CD4-positive, alpha-beta memory T cell (primary cell): ENCODE measurements around the gene IGFALS. TPM values are rescaled to one million over a fixed set of nuclear protein-coding genes. Genes with fewer than 3 reads are reported as not detected.

Experiments used
- CTCF ChIA-PET: fragments of 350-600 bp; sonication (Branson Sonifier 250); formaldehyde crosslinking; loops from one replicate; lab custom pipeline; 2021; ENCODE audit warnings: inconsistent platforms; ENCODE audit not compliant: partially characterized antibody; lab: Charles Lee
- POLR2A ChIA-PET: fragments of 350-600 bp; sonication (Branson Sonifier 250); formaldehyde crosslinking; loops from one replicate; lab custom pipeline; 2021; ENCODE audit not compliant: partially characterized antibody; lab: Charles Lee
- DNase-seq, 5 donors: peaks; one replicate each; pipeline versions ENCODE4 v3.0.0 to v3.0.0-alpha.2; 2020 to 2022; ENCODE audit warnings: mixed read lengths in 1 of 5
- H3K27ac ChIP-seq: one replicate; pipeline ENCODE4 v1.7.0; 2013; ENCODE audit warnings: low read depth, low read length
- H3K27me3 ChIP-seq: 2 replicates; pipeline ENCODE4 v1.7.0; 2013; ENCODE audit warnings: mild to moderate bottlenecking, low read length, moderate library complexity; ENCODE audit not compliant: insufficient read depth
- H3K36me3 ChIP-seq: 2 replicates; pipeline ENCODE4 v1.7.0; 2013; ENCODE audit warnings: mild to moderate bottlenecking, low read length, moderate library complexity; ENCODE audit not compliant: insufficient read depth
- H3K4me1 ChIP-seq: 2 replicates; pipeline ENCODE4 v1.7.0; 2013; ENCODE audit warnings: mild to moderate bottlenecking, low read length, moderate library complexity; ENCODE audit not compliant: insufficient read depth
- H3K4me3 ChIP-seq, 2 donors: one replicate each; pipeline ENCODE4 v1.7.0; 2013; ENCODE audit warnings: low read length in 2 of 2, mild to moderate bottlenecking in 1 of 2
- H3K9me3 ChIP-seq, 2 donors: one replicate each; pipeline ENCODE4 v1.7.0; 2013; ENCODE audit warnings: low read length in 2 of 2, control low read depth in 1 of 2; ENCODE audit not compliant: control insufficient read depth in 1 of 2
- H3K27ac Mint-ChIP-seq, 7 donors: one replicate each; pipeline ENCODE4 v1.8.0; 2020 to 2021; ENCODE audit warnings: mixed read lengths in 7 of 7, mild to moderate bottlenecking in 6 of 7, inconsistent platforms in 3 of 7, moderate library complexity in 3 of 7
- H3K27me3 Mint-ChIP-seq, 2 donors: one replicate each; pipeline ENCODE4 v1.8.0; 2020 to 2021; ENCODE audit warnings: mixed read lengths in 2 of 2
- H3K36me3 Mint-ChIP-seq, 2 donors: one replicate each; pipeline ENCODE4 v1.8.0; 2020 to 2021; ENCODE audit warnings: mixed read lengths in 2 of 2, inconsistent platforms in 1 of 2, mild to moderate bottlenecking in 1 of 2
- H3K4me1 Mint-ChIP-seq, 4 donors: one replicate each; pipeline ENCODE4 v1.8.0; 2020 to 2021; ENCODE audit warnings: mixed read lengths in 4 of 4, mild to moderate bottlenecking in 1 of 4
- H3K4me3 Mint-ChIP-seq, 8 donors: one replicate each; pipeline ENCODE4 v1.8.0; 2020 to 2021; ENCODE audit warnings: mixed read lengths in 8 of 8, mild to moderate bottlenecking in 7 of 8, moderate library complexity in 6 of 8, inconsistent platforms in 3 of 8
- H3K9me3 Mint-ChIP-seq, 8 donors: one replicate each; pipeline ENCODE4 v1.8.0; 2020 to 2021; ENCODE audit warnings: mixed read lengths in 8 of 8, mild to moderate bottlenecking in 5 of 8, inconsistent platforms in 3 of 8, moderate library complexity in 1 of 8
- intact Hi-C: fragments of 100-400 bp; cut with micrococcal nuclease; formaldehyde crosslinking; loops from one replicate; pipeline ENCODE4 v1.15.1; 2023
- polyA plus RNA-seq, 2 donors: library from polyadenylated mRNA; unstranded; fragments of 300-500 nt; fragmentation: Illumina TruSeq; gene quantifications; one replicate each; pipeline ENCODE4 v1.2.3, GENCODE V29; 2021
- total RNA-seq, 2 experiments: library from RNA; stranded (reverse); gene quantifications; one replicate each; pipeline ENCODE4 v1.2.3, GENCODE V29; 2021

IGFALS gene
- total and polyA plus RNA-seq, 4 experiments from 2014 or later = 0.29 to 0.36 TPM; not detected in 2

- POLR2A ChIA-PET = interaction anchor here (0.6 kb wide), 1 partner anchor 53 kb away, joined by 3 read pairs; no protein-coding TSS in a partner anchor
- H3K27me3 ChIP-seq = no peaks in the 10 kb centered on the region
- no peak overlapping the region for H3K4me3 ChIP-seq
- intact Hi-C loops = no loop called here
- H3K27ac ChIP-seq = no peak overlapping the region
- no peaks in the 10 kb centered on the region for H3K9me3 Mint-ChIP-seq
- H3K27ac Mint-ChIP-seq = no peak overlapping the region
- peaks cover 27 to 52% of the 10 kb centered on the region in 2 donors for H3K36me3 Mint-ChIP-seq
- H3K36me3 ChIP-seq = peaks cover 61% of the 10 kb centered on the region
- DNase-seq = no peak
- H3K9me3 ChIP-seq = no peaks in the 10 kb centered on the region
- H3K4me1 ChIP-seq = no peaks in the 10 kb centered on the region
- H3K4me3 Mint-ChIP-seq = no peak overlapping the region
- CTCF ChIA-PET = no interaction called here
- H3K4me1 Mint-ChIP-seq = no peaks in the 10 kb centered on the region
- no peaks in the 10 kb centered on the region for H3K27me3 Mint-ChIP-seq
Observed at GRCh38 chr16:1747934-1748333, 45.6 kb downstream of the IGFALS start.

GRCh38 chr16:1746693-1747195 lies 46.8 kb downstream of the IGFALS start:
- intact Hi-C loops = no loop called here
- H3K36me3 Mint-ChIP-seq = peaks cover 24 to 45% of the 10 kb centered on the region in 2 donors

GRCh38 chr16:1745900-1746692 lies 47.4 kb downstream of the IGFALS start:
- DNase-seq = peak in 1 of 5 donors; percentile 9
- no peaks in the 10 kb centered on the region for H3K27me3 ChIP-seq
- no peak overlapping the region for H3K4me3 Mint-ChIP-seq
- no peaks in the 10 kb centered on the region for H3K4me1 Mint-ChIP-seq
- H3K4me3 ChIP-seq = no peak overlapping the region
- H3K36me3 Mint-ChIP-seq = peaks cover 19 to 40% of the 10 kb centered on the region in 2 donors
- peaks cover 48% of the 10 kb centered on the region for H3K36me3 ChIP-seq
- H3K9me3 Mint-ChIP-seq = no peaks in the 10 kb centered on the region
- H3K9me3 ChIP-seq = no peaks in the 10 kb centered on the region
- no peaks in the 10 kb centered on the region for H3K27me3 Mint-ChIP-seq
- CTCF ChIA-PET = no interaction called here
- POLR2A ChIA-PET = interaction anchor here (1.3 kb wide), 1 partner anchor 25 kb away, joined by 7 read pairs; the partner anchor contains the start of gene NME3
- H3K27ac Mint-ChIP-seq = peak overlapping the region in 1 of 7 donors; percentile 17
- no peaks in the 10 kb centered on the region for H3K4me1 ChIP-seq
- H3K27ac ChIP-seq = no peak overlapping the region
- intact Hi-C loops = no loop called here

More at GRCh38 chr16:1746693-1747195, 46.8 kb downstream of the IGFALS start:
- H3K4me1 ChIP-seq = no peaks in the 10 kb centered on the region
- ChIA-PET CTCF (no interaction called here), POLR2A (interaction anchor here (1.3 kb wide), 1 partner anchor 25 kb away, joined by 7 read pairs; the partner anchor contains the start of gene NME3)
- no peak overlapping the region for H3K27ac ChIP-seq
- H3K27ac Mint-ChIP-seq = no peak overlapping the region
- no peaks in the 10 kb centered on the region for H3K27me3 ChIP-seq
- peaks cover 53% of the 10 kb centered on the region for H3K36me3 ChIP-seq
- peak in 1 of 5 donors; percentile 35 for DNase-seq
- H3K9me3 Mint-ChIP-seq = no peaks in the 10 kb centered on the region
- no peak overlapping the region for H3K4me3 ChIP-seq
- no peaks in the 10 kb centered on the region for H3K27me3 Mint-ChIP-seq
- H3K4me1 Mint-ChIP-seq = no peaks in the 10 kb centered on the region
- no peaks in the 10 kb centered on the region for H3K9me3 ChIP-seq
- H3K4me3 Mint-ChIP-seq = no peak overlapping the region

GRCh38 chr16:1745181-1745899 lies 48.2 kb downstream of the IGFALS start:
- POLR2A ChIA-PET = interaction anchor here (1.3 kb wide), 1 partner anchor 26 kb away, joined by 7 read pairs; the partner anchor contains the start of gene NME3
- H3K4me1 ChIP-seq = no peaks in the 10 kb centered on the region
- no peaks in the 10 kb centered on the region for H3K9me3 ChIP-seq
- Mint-ChIP-seq H3K4me1 (no peaks in the 10 kb centered on the region), H3K9me3 (no peaks in the 10 kb centered on the region), H3K27me3 (no peaks in the 10 kb centered on the region), H3K4me3 (no peak overlapping the region), H3K27ac (no peak overlapping the region), H3K36me3 (peaks cover 19 to 40% of the 10 kb centered on the region in 2 donors)
- CTCF ChIA-PET = no interaction called here
- H3K27me3 ChIP-seq = no peaks in the 10 kb centered on the region
- H3K36me3 ChIP-seq = peaks cover 51% of the 10 kb centered on the region
- intact Hi-C loops = no loop called here
- H3K4me3 ChIP-seq = no peak overlapping the region
- peak in 1 of 5 donors; percentile 9 for DNase-seq
- no peak overlapping the region for H3K27ac ChIP-seq

DNA sequence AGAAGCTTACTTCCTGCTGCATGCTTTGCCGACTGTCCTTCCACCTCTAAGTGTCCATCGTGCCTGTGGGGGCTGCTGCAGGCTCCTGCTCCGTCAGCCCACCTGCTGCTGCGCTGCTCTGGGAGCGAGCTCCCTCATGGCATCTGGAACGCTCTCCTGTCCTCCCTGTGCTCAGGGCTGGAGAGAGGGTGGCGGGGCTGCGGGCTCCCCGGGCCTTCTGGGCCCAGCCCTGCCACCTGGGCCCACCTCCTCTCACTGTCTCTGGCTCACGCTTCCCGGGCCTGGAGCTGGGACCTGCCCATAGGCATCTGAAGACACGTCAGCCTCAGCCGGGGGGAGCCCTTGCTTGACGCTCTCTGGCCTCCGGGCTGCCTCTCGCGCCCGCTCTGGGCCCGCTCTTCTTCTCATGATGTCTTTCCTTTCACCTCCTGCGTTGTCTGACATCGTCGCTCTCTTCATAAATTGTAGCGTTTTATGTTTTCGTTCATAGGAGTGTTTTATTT lies 49.1 kb downstream of the IGFALS start:
- H3K36me3 Mint-ChIP-seq = peaks cover 19 to 39% of the 10 kb centered on the region in 2 donors
- Histone ChIP-seq H3K27ac (no peak overlapping the region), H3K27me3 (no peaks in the 10 kb centered on the region), H3K36me3 (peaks cover 47% of the 10 kb centered on the region), H3K9me3 (no peaks in the 10 kb centered on the region), H3K4me1 (no peaks in the 10 kb centered on the region), H3K4me3 (no peak overlapping the region)
- intact Hi-C loops = loop anchor here (5.0 kb wide), 1 partner anchor 77 kb away; no protein-coding TSS in a partner anchor
- no peaks in the 10 kb centered on the region for H3K9me3 Mint-ChIP-seq
- no peak overlapping the region for H3K4me3 Mint-ChIP-seq
- H3K4me1 Mint-ChIP-seq = no peaks in the 10 kb centered on the region
- ChIA-PET POLR2A (no interaction called here), CTCF (no interaction called here)
- peak in 1 of 5 donors; percentile 6 for DNase-seq
- H3K27ac Mint-ChIP-seq = peak overlapping the region in 3 of 7 donors; percentile 12 to 61 (median 37)
- H3K27me3 Mint-ChIP-seq = no peaks in the 10 kb centered on the region

DNA sequence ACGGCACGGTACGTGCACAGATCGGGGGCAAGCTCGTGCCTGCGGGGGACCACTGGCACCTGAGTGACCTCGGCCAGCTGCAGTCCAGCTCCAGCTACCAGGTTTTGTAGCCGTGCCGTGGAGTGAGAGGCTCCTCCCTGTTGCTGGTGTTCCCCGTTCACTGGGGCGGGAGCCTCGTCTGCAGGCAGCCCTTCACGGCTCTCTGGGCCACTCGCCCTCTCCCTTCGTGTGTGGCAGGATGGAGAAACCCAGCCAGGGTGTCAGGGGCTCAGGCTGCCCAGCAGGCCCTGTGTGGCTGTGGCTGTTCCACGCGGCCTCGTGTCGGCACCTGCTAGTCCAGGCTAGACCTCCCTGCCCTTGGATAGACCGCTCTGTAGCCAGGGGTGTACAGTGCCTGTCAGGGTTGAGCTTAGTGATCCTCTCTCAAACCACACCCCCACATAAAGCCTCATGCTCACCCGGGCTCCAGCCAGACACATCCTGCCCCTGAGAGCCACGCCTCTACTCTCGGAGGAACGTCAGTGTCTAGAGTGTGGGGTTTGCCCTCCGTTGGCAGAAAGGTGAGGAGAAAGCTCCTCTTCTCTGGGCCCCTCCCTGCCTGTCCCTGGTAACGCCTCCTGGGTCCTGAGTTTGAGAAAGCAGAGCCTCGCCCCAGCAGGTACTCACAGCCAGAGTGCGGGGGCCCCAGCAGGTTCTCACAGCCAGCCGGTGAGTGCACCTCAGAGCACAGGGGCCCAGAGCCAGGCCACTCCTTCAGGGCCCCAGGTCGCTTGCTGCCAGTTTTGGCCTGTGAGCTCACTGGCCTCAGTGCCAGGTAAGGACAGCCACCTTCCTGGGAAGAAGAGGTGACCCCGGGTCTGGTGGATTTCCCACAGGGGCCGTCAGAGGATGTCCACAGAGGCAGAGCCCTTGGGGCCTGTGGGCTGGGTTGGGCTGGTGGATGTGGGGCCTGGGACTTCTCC lies 49.8 kb downstream of the IGFALS start:
- H3K4me3 Mint-ChIP-seq = no peak overlapping the region

More for the DNA sequence above, 49.8 kb downstream of the IGFALS start:
- H3K4me1 ChIP-seq = no peaks in the 10 kb centered on the region
- no peak overlapping the region for H3K27ac ChIP-seq
- H3K27ac Mint-ChIP-seq = peak overlapping the region in 2 of 7 donors; percentile 10 to 12
- POLR2A ChIA-PET = no interaction called here
- H3K9me3 ChIP-seq = no peaks in the 10 kb centered on the region
- no peaks in the 10 kb centered on the region for H3K4me1 Mint-ChIP-seq
- no peaks in the 10 kb centered on the region for H3K27me3 ChIP-seq
- H3K27me3 Mint-ChIP-seq = no peaks in the 10 kb centered on the region
- H3K36me3 ChIP-seq = peaks cover 40% of the 10 kb centered on the region
- intact Hi-C loops = loop anchor here (5.0 kb wide), 1 partner anchor 76 kb away; no protein-coding TSS in a partner anchor
- CTCF ChIA-PET = no interaction called here
- no peak overlapping the region for H3K4me3 ChIP-seq
- DNase-seq = peak in 1 of 5 donors; percentile 21
- peaks cover 15 to 33% of the 10 kb centered on the region in 2 donors for H3K36me3 Mint-ChIP-seq
- no peaks in the 10 kb centered on the region for H3K9me3 Mint-ChIP-seq
